Measurements from ENCODE around the gene RASGRP1. TPM values are rescaled to one million over a fixed set of nuclear protein-coding genes. Genes with fewer than 3 reads are reported as not detected.

Gene RASGRP1
- total RNA-seq, 8 experiments from 2014 or later = 1.8 to 36.9 (median 2.8) TPM

DNA sequence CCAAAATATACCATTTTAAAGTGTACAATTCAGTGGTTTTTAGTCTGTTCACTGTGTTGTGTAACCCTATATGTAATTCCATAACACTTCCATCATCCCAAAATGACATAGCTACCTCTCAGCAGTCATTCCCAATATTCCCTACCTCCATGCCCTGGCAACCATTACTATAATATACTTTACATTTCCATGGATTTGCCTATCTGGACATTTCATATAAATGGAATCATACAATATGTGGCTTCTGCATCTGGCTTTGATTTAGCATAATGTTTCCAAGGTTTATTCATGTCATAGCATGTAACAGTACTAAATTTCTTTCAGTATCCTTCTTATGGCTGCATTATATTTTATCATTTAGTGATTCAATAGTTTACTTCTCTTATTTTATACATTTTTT, 85.3 kb downstream of the RASGRP1 start:
- Histone ChIP-seq H3K4me3 (no peak overlapping the region), H3K27ac (no peak overlapping the region), H3K4me1 (replicated peaks in 1 of 2) (no peaks in the 10 kb centered on the region)
- in situ Hi-C loops (cut with MboI; ENCODE audit: low pct_unique_long_range_greater_than_20kb in 2 of 9, low sequenced_read_pairs in 9 of 9, unreplicated experiment in 9 of 9) = loop anchor here in 1 of 9 experiments (25.0 kb wide), 1 partner anchor 208 kb away; no protein-coding TSS in a partner anchor
- no peak for ATAC-seq (replicated peaks in 6 of 8)

DNA sequence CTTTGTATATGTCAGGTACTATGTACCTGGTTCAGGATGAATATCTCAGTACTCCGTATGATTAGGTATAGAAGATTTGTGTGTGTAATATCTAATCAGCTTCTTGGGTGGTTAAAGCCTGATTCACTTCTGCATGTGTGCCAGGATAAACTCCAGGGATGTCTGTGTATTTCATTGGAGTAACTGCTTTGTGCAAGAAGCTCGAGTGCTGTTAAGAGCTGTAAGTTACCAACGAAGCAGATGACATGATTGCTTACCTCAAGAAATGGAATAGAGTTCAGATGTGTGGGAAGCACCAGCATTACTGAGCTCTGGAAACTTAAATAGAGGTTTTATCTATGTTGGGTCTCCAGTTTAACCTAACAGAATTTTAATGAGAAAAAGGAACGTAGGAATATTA, 87.0 kb downstream of the RASGRP1 start:
- no peak for ATAC-seq (replicated peaks in 6 of 8)
- 57 to 100% (median 84%) methylated on average over 1 to 4 of the region's 4 CpGs; no CpG with 5 or more reads in 1 of the 10 experiments for WGBS, 10 experiments
- H3K4me1 ChIP-seq (replicated peaks in 1 of 2) = no peaks in the 10 kb centered on the region
- no peak overlapping the region for H3K4me3 ChIP-seq
- no peak overlapping the region for H3K27ac ChIP-seq
- in situ Hi-C loops (cut with MboI; ENCODE audit: low pct_unique_long_range_greater_than_20kb in 2 of 9, low sequenced_read_pairs in 9 of 9, unreplicated experiment in 9 of 9) = loop anchor here in 1 of 9 experiments (25.0 kb wide), 1 partner anchor 210 kb away; no protein-coding TSS in a partner anchor

DNA sequence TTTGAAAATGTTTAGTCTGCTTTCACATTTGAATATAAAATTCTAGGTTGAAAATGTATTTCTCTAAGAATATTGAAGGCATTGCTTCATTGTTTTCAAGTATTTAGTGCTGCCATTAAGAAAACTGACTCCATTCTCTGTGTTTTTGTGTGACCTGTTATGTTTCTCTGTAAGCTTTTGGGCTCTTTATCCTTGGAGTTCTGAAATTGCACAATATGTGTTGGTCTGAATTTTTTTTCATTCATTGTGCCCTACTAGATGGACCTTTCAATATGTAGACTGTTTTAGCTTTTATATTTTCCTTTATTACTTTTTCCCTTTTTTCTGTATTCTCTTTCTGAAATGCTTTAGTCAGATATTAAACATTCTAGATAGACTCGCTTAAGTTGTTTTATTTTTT, 88.5 kb downstream of the RASGRP1 start:
- in situ Hi-C loops (cut with MboI; ENCODE audit: low pct_unique_long_range_greater_than_20kb in 2 of 9, low sequenced_read_pairs in 9 of 9, unreplicated experiment in 9 of 9) = loop anchor here in 1 of 9 experiments (25.0 kb wide), 1 partner anchor 211 kb away; no protein-coding TSS in a partner anchor
- H3K4me3 ChIP-seq = no peak overlapping the region
- 88 to 100% (median 100%) methylated on average over 1 of the region's 1 CpG; no CpG with 5 or more reads in 1 of the 10 experiments for WGBS, 10 experiments
- no peaks in the 10 kb centered on the region for H3K4me1 ChIP-seq (replicated peaks in 1 of 2)
- no peak overlapping the region for H3K27ac ChIP-seq
- no peak for ATAC-seq (replicated peaks in 6 of 8)

DNA sequence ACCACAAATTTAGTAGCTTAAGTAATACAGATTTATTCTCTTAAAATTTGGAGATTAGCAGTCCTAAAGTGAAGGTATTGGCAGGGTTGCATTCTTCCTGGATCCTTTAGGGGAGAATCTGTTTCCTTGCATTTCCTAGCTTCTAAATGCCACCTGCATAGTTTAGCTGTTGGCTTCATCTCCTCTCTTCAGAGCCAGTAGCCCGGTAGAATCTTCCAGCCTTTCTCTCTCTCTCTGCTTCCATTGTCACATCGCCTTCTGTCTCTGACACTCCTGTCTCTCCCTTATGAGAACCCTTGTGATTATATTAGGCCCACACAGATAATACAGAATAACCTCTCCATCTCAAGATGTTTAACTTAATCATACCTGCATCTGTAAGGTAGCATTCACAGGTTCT, 89.3 kb downstream of the RASGRP1 start:
- WGBS, 10 experiments = 60 to 100% (median 100%) methylated on average over 1 to 2 of the region's 2 CpGs; no CpG with 5 or more reads in 2 of the 10 experiments
- in situ Hi-C loops (cut with MboI; ENCODE audit: low pct_unique_long_range_greater_than_20kb in 2 of 9, low sequenced_read_pairs in 9 of 9, unreplicated experiment in 9 of 9) = loop anchor here in 1 of 9 experiments (25.0 kb wide), 1 partner anchor 212 kb away; no protein-coding TSS in a partner anchor
- Histone ChIP-seq H3K27ac (no peak overlapping the region), H3K4me3 (no peak overlapping the region), H3K4me1 (replicated peaks in 1 of 2) (no peaks in the 10 kb centered on the region)
- ATAC-seq (replicated peaks in 6 of 8) = no peak

DNA sequence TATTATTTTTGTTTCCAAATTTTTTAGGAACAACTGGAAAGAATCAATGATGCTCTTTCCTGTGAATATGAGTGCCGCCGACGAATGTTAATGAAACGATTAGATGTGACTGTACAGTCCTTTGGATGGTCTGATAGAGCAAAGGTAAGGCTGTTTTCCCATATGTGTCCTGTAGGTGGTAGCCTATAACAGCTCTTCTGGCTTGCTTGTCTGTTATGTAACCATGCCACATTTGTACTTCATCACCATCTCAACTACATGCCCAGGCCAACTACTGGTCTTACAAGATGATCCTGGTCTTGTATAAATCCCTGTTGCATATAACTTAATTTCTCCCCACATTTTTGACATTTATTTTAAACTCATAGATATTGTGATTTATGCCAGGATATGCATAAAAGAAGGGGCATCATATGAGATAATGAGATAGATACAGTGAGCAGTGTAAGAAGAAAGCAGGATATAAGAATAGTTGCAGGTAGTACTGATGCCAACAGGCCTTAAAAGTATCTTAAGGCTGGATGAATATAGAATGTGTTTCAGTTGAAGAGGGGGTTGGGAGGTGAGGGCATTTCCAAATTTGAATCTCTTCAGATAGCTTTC, 90.4 kb downstream of the RASGRP1 start:
- in situ Hi-C loops (cut with MboI; ENCODE audit: low pct_unique_long_range_greater_than_20kb in 2 of 9, low sequenced_read_pairs in 9 of 9, unreplicated experiment in 9 of 9) = loop anchor here in 4 of 9 experiments (25.0 kb wide), 1 partner anchor 213 kb away; no protein-coding TSS in a partner anchor
- Histone ChIP-seq H3K4me1 (replicated peaks in 1 of 2) (no peaks in the 10 kb centered on the region), H3K4me3 (no peak overlapping the region), H3K27ac (no peak overlapping the region)
- peak in 7 of 8 experiments; percentile 47 to 99 (median 93) for ATAC-seq (replicated peaks in 6 of 8)
- WGBS, 10 experiments = 44 to 92% (median 79%) methylated on average over 1 to 4 of the region's 4 CpGs; no CpG with 5 or more reads in 1 of the 10 experiments

DNA sequence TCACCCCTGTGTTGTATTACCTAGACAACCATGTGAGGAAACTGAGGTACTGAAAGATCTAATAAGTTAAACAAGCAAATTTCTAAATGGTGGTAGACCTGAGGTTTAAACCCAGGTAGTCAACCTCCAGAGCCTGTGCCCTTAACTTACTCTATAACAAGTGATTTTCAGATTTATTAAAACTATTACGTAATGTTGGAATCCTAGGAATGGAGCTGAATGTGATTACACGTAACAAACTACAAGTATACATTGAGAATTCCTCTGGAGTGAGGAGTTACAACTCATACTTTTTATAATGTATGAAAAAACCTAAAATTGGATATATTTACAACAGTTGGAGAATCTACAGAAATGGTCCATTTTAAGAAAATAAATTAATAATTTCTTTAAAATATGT, 92.6 kb downstream of the RASGRP1 start:
- H3K4me3 ChIP-seq = no peak overlapping the region
- no peak for ATAC-seq (replicated peaks in 6 of 8)
- no peak overlapping the region for H3K27ac ChIP-seq
- H3K4me1 ChIP-seq (replicated peaks in 1 of 2) = no peaks in the 10 kb centered on the region
- in situ Hi-C loops (cut with MboI; ENCODE audit: low pct_unique_long_range_greater_than_20kb in 2 of 9, low sequenced_read_pairs in 9 of 9, unreplicated experiment in 9 of 9) = loop anchor here in 4 of 9 experiments (25.0 kb wide), 1 partner anchor 215 kb away; no protein-coding TSS in a partner anchor
- WGBS, 10 experiments = 83 to 100% (median 93%) methylated on average over 1 to 2 of the region's 2 CpGs; no CpG with 5 or more reads in 2 of the 10 experiments

DNA sequence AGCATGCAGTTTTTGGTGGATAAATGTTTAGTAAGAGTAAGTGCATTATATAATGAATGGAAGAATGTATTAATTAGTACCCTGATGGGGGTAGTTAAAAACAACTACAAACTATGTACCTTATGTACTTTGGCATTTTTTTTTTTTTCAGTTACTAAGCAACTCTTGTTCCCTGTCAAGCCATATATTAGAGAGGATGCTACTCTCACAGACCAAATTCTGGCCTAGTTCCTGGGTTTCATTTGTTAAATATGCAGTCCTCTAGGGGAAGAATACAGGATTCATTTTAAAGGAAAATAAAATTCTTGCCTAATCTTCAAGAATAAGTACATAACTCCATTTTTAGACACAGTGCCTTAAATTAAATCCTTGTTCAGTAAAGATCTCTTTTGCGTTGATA, 93.8 kb downstream of the RASGRP1 start:
- in situ Hi-C loops (cut with MboI; ENCODE audit: low pct_unique_long_range_greater_than_20kb in 2 of 9, low sequenced_read_pairs in 9 of 9, unreplicated experiment in 9 of 9) = loop anchor here in 4 of 9 experiments (25.0 kb wide), 1 partner anchor 216 kb away; no protein-coding TSS in a partner anchor
- no peak for ATAC-seq (replicated peaks in 6 of 8)
- Histone ChIP-seq H3K27ac (no peak overlapping the region), H3K4me1 (replicated peaks in 1 of 2) (no peaks in the 10 kb centered on the region), H3K4me3 (no peak overlapping the region)
- WGBS, 10 experiments = 80 to 100% (median 87%) methylated on average over 1 of the region's 1 CpG; no CpG with 5 or more reads in 2 of the 10 experiments

DNA sequence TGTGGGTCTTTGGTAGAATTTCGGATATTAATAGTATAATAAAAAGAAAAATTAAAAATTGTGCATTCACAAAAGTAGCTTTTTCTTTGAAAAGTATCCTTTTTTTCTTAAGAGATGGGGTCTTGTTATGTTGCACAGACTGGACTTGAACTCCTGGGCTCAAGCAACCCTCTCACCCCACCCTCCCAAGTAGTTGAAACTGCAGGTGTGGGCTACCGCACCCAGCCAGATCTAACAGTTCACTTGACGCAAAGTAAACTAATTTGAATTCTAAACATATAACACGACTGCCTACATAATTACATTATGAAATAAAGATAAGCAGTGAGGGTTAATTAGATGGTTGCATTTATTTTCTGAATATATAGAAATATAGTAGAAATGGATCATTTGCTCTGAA, 99.9 kb downstream of the RASGRP1 start:
- 40 to 100% (median 79%) methylated on average over 1 to 4 of the region's 4 CpGs for WGBS, 10 experiments
- H3K4me1 ChIP-seq (replicated peaks in 1 of 2) = no peaks in the 10 kb centered on the region
- ATAC-seq (replicated peaks in 6 of 8) = no peak
- no peak overlapping the region for H3K27ac ChIP-seq
- in situ Hi-C loops (cut with MboI; ENCODE audit: low pct_unique_long_range_greater_than_20kb in 2 of 9, low sequenced_read_pairs in 9 of 9, unreplicated experiment in 9 of 9) = loop anchor here in 4 of 9 experiments (25.0 kb wide), 1 partner anchor 223 kb away; no protein-coding TSS in a partner anchor
- H3K4me3 ChIP-seq = no peak overlapping the region

DNA sequence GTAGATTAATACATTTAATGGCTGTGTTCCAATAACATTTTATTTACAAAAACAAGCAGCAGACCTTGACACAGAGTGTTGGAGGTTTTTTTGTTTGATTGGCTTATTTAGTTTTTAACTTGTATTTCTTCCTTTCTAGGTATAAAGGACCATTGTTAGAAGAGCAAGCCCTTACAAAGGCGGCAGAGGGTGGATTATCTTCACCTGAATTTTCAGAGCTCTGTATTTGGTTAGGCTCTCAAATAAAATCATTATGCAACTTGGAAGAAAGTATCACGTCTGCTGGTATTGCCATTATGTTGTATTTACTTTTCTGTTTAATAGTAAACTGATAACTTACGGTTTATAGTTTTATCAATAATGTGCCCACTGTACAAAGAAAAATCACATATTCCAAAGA, 100.7 kb downstream of the RASGRP1 start:
- in situ Hi-C loops (cut with MboI; ENCODE audit: low pct_unique_long_range_greater_than_20kb in 2 of 9, low sequenced_read_pairs in 9 of 9, unreplicated experiment in 9 of 9) = loop anchor here in 4 of 9 experiments (25.0 kb wide), 1 partner anchor 223 kb away; no protein-coding TSS in a partner anchor
- ATAC-seq (replicated peaks in 6 of 8) = no peak

DNA sequence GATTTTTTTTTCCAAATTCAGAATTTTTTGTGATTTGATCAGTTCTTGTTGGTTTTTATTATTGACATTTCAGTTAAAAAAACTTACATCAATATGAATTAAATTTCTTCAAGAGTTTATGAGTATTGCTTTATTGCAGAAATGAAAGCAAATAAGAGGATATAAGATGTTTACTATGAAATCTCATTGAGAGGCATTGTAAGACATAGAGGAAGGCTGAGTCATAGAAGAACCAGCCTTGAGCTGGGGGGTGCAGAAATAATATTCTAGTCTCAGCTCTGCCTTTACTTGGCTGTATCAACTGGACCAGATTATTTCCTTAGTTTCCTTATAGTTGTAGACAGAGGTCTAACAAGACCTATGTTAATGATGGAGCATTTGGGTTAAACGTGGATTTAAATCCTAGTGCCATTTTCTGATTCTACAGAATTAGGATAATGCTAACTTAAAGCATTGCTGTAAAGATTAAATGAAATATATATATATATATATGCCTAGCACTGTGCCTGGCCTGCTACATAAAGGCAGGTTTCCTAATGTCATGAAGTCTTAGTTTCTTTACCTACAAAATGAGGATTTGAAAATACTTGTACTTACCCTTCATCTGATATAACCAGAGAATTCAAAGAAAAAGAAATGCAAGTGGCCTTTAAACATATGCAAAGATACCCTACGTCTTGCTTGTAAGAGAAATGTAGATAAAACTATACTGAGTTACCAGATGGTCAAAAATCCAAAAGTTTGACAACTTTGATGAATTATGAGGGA, 103.4 kb downstream of the RASGRP1 start:
- Histone ChIP-seq H3K4me1 (replicated peaks in 1 of 2) (no peaks in the 10 kb centered on the region), H3K4me3 (no peak overlapping the region), H3K27ac (no peak overlapping the region)
- WGBS, 10 experiments = 65 to 100% (median 93%) methylated on average over 1 to 2 of the region's 2 CpGs; no CpG with 5 or more reads in 3 of the 10 experiments
- in situ Hi-C loops (cut with MboI; ENCODE audit: low pct_unique_long_range_greater_than_20kb in 2 of 9, low sequenced_read_pairs in 9 of 9, unreplicated experiment in 9 of 9) = loop anchor here in 4 of 9 experiments (25.0 kb wide), 1 partner anchor 226 kb away; no protein-coding TSS in a partner anchor
- ATAC-seq (replicated peaks in 6 of 8) = peak in 1 of 8 experiments; percentile 16

More for the DNA sequence above, 100.7 kb downstream of the RASGRP1 start:
- Histone ChIP-seq H3K4me1 (replicated peaks in 1 of 2) (no peaks in the 10 kb centered on the region), H3K27ac (no peak overlapping the region), H3K4me3 (no peak overlapping the region)
- WGBS, 10 experiments = 90 to 100% (median 100%) methylated on average over 1 to 3 of the region's 3 CpGs; no CpG with 5 or more reads in 1 of the 10 experiments

DNA sequence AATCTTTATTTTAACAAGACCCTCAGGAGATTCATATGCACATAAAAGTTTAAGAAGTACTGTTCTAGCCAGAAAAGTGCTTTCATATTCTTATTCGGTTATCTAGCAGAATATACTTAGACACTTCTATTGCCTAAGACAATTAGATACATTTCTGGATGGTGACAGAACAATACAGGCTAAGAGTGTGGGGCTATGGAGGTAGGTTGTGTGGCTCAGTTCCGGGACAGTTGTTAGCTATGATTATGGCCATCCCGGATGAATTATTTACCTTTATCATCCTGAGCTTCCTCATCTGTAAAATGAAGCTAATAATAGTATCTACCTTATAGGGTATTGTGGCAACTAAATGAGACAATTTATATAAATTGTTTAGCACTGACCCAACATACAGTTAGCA, 104.1 kb downstream of the RASGRP1 start:
- H3K4me1 ChIP-seq (replicated peaks in 1 of 2) = peaks cover 0 to 2% of the 10 kb centered on the region in 2 donors
- WGBS, 10 experiments = 73 to 100% (median 87%) methylated on average over 1 to 3 of the region's 3 CpGs; no CpG with 5 or more reads in 1 of the 10 experiments
- in situ Hi-C loops (cut with MboI; ENCODE audit: low pct_unique_long_range_greater_than_20kb in 2 of 9, low sequenced_read_pairs in 9 of 9, unreplicated experiment in 9 of 9) = loop anchor here in 4 of 9 experiments (25.0 kb wide), 1 partner anchor 227 kb away; no protein-coding TSS in a partner anchor
- no peak overlapping the region for H3K4me3 ChIP-seq
- no peak overlapping the region for H3K27ac ChIP-seq
- ATAC-seq (replicated peaks in 6 of 8) = no peak

DNA sequence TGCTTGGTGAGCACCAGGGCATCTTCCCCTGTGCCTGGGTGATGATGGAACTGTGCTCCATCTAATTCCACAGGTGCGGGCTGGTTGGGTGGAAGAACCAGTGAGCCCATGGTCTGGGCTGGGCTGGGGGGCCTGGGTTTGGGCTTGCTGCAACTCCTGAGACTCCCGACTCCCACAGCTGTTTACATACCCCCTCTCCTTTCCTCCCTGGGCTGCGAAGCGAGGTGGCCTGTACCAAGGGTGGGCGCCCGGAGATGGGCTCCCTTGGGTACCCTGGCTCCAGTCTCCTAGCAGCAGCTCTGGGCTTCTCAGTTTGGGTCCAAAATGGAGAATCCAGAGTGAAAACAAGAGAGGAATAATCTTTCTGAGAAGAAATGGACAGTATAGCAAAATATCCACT, 105.1 kb downstream of the RASGRP1 start:
- in situ Hi-C loops (cut with MboI; ENCODE audit: low pct_unique_long_range_greater_than_20kb in 2 of 9, low sequenced_read_pairs in 9 of 9, unreplicated experiment in 9 of 9) = loop anchor here in 4 of 9 experiments (25.0 kb wide), 1 partner anchor 228 kb away; no protein-coding TSS in a partner anchor
- 93 to 100% (median 100%) methylated on average over 1 to 5 of the region's 6 CpGs; no CpG with 5 or more reads in 5 of the 10 experiments for WGBS, 10 experiments

More for the DNA sequence above, 105.1 kb downstream of the RASGRP1 start:
- Histone ChIP-seq H3K4me3 (no peak overlapping the region), H3K27ac (no peak overlapping the region), H3K4me1 (replicated peaks in 1 of 2) (peaks cover 4 to 6% of the 10 kb centered on the region in 2 donors)
- no peak for ATAC-seq (replicated peaks in 6 of 8)

All from motor neuron (in vitro differentiated cells).